ENCODE measurements around the gene CR1L.
"Not testable (repeated sequence)": the region's sequence is repeated elsewhere in the genome, so short reads cannot be mapped to it uniquely, and the experiment has no call there.

CR1L gene

DNA sequence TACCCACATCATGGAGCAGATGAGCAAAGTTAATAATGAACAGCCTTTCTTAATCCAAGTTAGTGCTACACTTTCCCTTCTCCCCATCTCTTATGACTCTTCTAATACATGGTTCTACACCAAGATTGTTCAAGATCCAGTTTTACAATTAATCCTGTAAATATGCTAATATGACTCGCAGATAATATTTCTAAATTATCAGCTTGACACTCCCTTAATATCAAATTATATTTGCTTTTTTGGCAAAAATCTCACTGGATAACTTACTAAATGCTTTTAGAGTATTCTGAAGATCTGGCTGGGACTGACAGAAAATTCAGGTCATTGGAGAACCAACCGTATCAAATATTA, 24.4 kb upstream of the CR1L start:
- no peaks in the 10 kb centered on the region for H4K20me1 ChIP-seq (ENCODE audit: insufficient read depth, low read length, poor library complexity, severe bottlenecking)
- TF ChIP-seq EZH2phosphoT487 (IDR thresholded peaks at IDR 0.05; ENCODE audit: borderline replicate concordance) (no peak), CTCF (conservative IDR thresholded peaks at IDR 0.05; ENCODE audit: low read length) (no peak)
- H2AFZ ChIP-seq (ENCODE audit: low read length), result no peak overlapping the region
- H3K4me2 ChIP-seq (ENCODE audit: low read depth, low read length, poor library complexity, severe bottlenecking), result no peak overlapping the region
- no peak overlapping the region for H3K4me3 ChIP-seq (ENCODE audit: low read length, poor library complexity, severe bottlenecking)
- no peaks in the 10 kb centered on the region for H3K36me3 ChIP-seq (ENCODE audit: insufficient read depth, low read length)
- H3K9me3 ChIP-seq (ENCODE audit: insufficient read depth, low read depth, low read length), result no peaks in the 10 kb centered on the region
- no peak overlapping the region for H3K9ac ChIP-seq (ENCODE audit: low read depth, low read length, poor library complexity, severe bottlenecking)
- no peaks in the 10 kb centered on the region for H3K9me2 ChIP-seq (replicated peaks; ENCODE audit: low read depth, low read length)
- H3K4me1 ChIP-seq (ENCODE audit: insufficient read depth, low read length, poor library complexity, severe bottlenecking), result no peaks in the 10 kb centered on the region
- H3K79me2 ChIP-seq (ENCODE audit: insufficient read depth, low read length), result no peaks in the 10 kb centered on the region
- H3K27me3 ChIP-seq (ENCODE audit: insufficient read depth, low read length, poor library complexity, severe bottlenecking), result no peaks in the 10 kb centered on the region
- H3F3A ChIP-seq (ENCODE audit: low read depth), result no peaks in the 10 kb centered on the region

DNA sequence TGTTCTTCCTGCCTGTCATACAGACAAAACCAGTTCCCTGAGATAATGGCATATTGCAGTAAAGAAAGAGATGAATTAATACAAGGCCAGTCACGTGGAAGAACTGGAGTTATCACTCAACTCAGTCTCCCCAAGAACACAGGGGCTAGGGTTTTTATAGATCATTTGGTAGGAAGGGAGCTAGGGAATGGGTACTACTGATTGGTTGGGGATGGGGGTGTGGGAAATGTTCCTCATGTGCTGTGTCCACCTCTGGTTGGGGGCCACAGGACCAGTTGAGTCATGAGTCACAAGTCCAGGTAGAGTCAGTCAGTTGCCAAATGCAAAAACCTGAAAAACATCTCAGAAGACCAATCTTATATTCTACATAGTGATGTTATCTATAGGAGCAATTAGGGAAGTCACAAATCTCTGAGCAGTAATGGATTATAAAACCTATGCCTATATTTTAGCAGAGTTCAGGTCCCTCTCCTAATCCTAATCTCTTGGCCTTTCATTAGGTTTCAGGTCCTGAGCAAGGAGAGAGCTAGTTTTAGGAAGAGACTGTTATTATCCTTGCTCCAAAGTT, 19.3 kb upstream of the CR1L start:
- H3K9me2 ChIP-seq (replicated peaks; ENCODE audit: low read depth, low read length); H2AFZ ChIP-seq (ENCODE audit: low read length); H3K4me3 ChIP-seq (ENCODE audit: low read length, poor library complexity, severe bottlenecking); H3F3A ChIP-seq (ENCODE audit: low read depth); H3K4me1 ChIP-seq (ENCODE audit: insufficient read depth, low read length, poor library complexity, severe bottlenecking); H3K4me2 ChIP-seq (ENCODE audit: low read depth, low read length, poor library complexity, severe bottlenecking); H3K9me3 ChIP-seq (ENCODE audit: insufficient read depth, low read depth, low read length); H3K36me3 ChIP-seq (ENCODE audit: insufficient read depth, low read length); H3K79me2 ChIP-seq (ENCODE audit: insufficient read depth, low read length); H4K20me1 ChIP-seq (ENCODE audit: insufficient read depth, low read length, poor library complexity, severe bottlenecking); H3K27me3 ChIP-seq (ENCODE audit: insufficient read depth, low read length, poor library complexity, severe bottlenecking); H3K9ac ChIP-seq (ENCODE audit: low read depth, low read length, poor library complexity, severe bottlenecking): not testable (repeated sequence)

DNA sequence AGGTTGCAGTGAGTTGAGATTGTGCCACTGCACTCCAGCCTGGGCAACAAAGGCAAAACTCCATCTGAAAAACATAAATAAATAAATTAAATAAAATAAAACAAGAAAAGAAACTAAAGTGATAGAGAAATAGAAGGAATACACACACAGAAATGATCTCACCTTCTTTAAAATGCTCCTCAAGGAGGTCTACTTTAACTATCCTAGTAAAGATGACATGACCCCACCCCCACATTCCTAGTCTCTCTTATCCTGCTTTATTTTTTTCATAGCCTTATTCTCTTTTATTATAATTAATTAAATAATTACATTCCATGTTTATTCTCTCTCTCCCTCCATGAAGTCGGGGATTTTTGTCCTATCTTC, 18.0 kb upstream of the CR1L start:
- Histone ChIP-seq H4K20me1 (ENCODE audit: insufficient read depth, low read length, poor library complexity, severe bottlenecking) (no peaks in the 10 kb centered on the region), H2AFZ (ENCODE audit: low read length) (no peak overlapping the region), H3K4me1 (ENCODE audit: insufficient read depth, low read length, poor library complexity, severe bottlenecking) (no peaks in the 10 kb centered on the region), H3K36me3 (ENCODE audit: insufficient read depth, low read length) (no peaks in the 10 kb centered on the region), H3K9me3 (ENCODE audit: insufficient read depth, low read depth, low read length) (no peaks in the 10 kb centered on the region), H3K9me2 (replicated peaks; ENCODE audit: low read depth, low read length) (no peaks in the 10 kb centered on the region), H3K4me3 (ENCODE audit: low read length, poor library complexity, severe bottlenecking) (no peak overlapping the region), H3K79me2 (ENCODE audit: insufficient read depth, low read length) (no peaks in the 10 kb centered on the region), H3K4me2 (ENCODE audit: low read depth, low read length, poor library complexity, severe bottlenecking) (no peak overlapping the region), H3K27me3 (ENCODE audit: insufficient read depth, low read length, poor library complexity, severe bottlenecking) (no peaks in the 10 kb centered on the region), H3F3A (ENCODE audit: low read depth) (no peaks in the 10 kb centered on the region), H3K9ac (ENCODE audit: low read depth, low read length, poor library complexity, severe bottlenecking) (no peak overlapping the region)
- TF ChIP-seq EZH2phosphoT487 (IDR thresholded peaks at IDR 0.05; ENCODE audit: borderline replicate concordance), result no peak
- TF ChIP-seq CTCF (conservative IDR thresholded peaks at IDR 0.05; ENCODE audit: low read length), result no peak

DNA sequence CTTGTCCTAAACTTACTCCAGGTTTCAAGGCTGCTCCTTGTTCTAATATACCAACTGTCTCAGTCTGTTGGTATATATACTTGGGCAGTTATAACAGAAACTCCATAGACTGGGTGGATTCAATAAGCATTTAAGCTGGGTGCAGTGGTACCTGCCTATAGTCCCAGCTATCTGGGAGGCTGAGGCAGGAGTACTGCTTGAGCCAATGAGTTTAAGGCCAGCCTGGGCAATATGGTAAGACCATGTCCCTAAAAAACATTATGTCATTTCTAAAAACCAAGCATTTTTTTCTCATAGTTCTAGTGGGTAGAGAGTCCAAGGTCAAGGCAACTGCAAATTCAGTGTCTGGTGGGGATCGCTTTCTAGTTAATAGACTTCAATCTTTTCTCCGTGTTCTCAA, 17.4 kb upstream of the CR1L start:
- no peaks in the 10 kb centered on the region for H3K36me3 ChIP-seq (ENCODE audit: insufficient read depth, low read length)
- no peaks in the 10 kb centered on the region for H3K4me1 ChIP-seq (ENCODE audit: insufficient read depth, low read length, poor library complexity, severe bottlenecking)
- no peaks in the 10 kb centered on the region for H3K79me2 ChIP-seq (ENCODE audit: insufficient read depth, low read length)
- H3K4me3 ChIP-seq (ENCODE audit: low read length, poor library complexity, severe bottlenecking), result no peak overlapping the region
- no peaks in the 10 kb centered on the region for H3F3A ChIP-seq (ENCODE audit: low read depth)
- H4K20me1 ChIP-seq (ENCODE audit: insufficient read depth, low read length, poor library complexity, severe bottlenecking), result no peaks in the 10 kb centered on the region
- H3K27me3 ChIP-seq (ENCODE audit: insufficient read depth, low read length, poor library complexity, severe bottlenecking), result no peaks in the 10 kb centered on the region
- H2AFZ ChIP-seq (ENCODE audit: low read length), result no peak overlapping the region
- H3K9me3 ChIP-seq (ENCODE audit: insufficient read depth, low read depth, low read length), result no peaks in the 10 kb centered on the region
- H3K9ac ChIP-seq (ENCODE audit: low read depth, low read length, poor library complexity, severe bottlenecking), result no peak overlapping the region
- no peak for TF ChIP-seq CTCF (conservative IDR thresholded peaks at IDR 0.05; ENCODE audit: low read length)
- TF ChIP-seq EZH2phosphoT487 (IDR thresholded peaks at IDR 0.05; ENCODE audit: borderline replicate concordance), result no peak
- no peak overlapping the region for H3K4me2 ChIP-seq (ENCODE audit: low read depth, low read length, poor library complexity, severe bottlenecking)
- H3K9me2 ChIP-seq (replicated peaks; ENCODE audit: low read depth, low read length), result no peaks in the 10 kb centered on the region

Data from Loucy (cell line).